Activated CD8-positive, alpha-beta memory T cell treated with anti-CD3 and anti-CD28 coated beads for 36 hours (primary cell): ENCODE measurements around the gene PCDHB5. TPM values are rescaled to one million over a fixed set of nuclear protein-coding genes. Genes with fewer than 3 reads are reported as not detected.
"Not testable (repeated sequence)": the region's sequence is repeated elsewhere in the genome, so short reads cannot be mapped to it uniquely, and the experiment has no call there.

Source experiments
- CTCF ChIA-PET: fragments of 350-600 bp; sonication (Branson Sonifier 250); formaldehyde crosslinking; loops from one replicate; lab custom pipeline; 2021; ENCODE audit warnings: antibody characterized with exemption; lab: Charles Lee
- POLR2A ChIA-PET: fragments of 350-600 bp; sonication (Branson Sonifier 250); formaldehyde crosslinking; loops from one replicate; lab custom pipeline; 2021; ENCODE audit warnings: antibody characterized with exemption; lab: Charles Lee
- total RNA-seq, 2 experiments: library from RNA; stranded (reverse); gene quantifications; one replicate each; pipeline ENCODE4 v1.2.3, GENCODE V29; 2021

Gene PCDHB5
- not detected for total RNA-seq

DNA sequence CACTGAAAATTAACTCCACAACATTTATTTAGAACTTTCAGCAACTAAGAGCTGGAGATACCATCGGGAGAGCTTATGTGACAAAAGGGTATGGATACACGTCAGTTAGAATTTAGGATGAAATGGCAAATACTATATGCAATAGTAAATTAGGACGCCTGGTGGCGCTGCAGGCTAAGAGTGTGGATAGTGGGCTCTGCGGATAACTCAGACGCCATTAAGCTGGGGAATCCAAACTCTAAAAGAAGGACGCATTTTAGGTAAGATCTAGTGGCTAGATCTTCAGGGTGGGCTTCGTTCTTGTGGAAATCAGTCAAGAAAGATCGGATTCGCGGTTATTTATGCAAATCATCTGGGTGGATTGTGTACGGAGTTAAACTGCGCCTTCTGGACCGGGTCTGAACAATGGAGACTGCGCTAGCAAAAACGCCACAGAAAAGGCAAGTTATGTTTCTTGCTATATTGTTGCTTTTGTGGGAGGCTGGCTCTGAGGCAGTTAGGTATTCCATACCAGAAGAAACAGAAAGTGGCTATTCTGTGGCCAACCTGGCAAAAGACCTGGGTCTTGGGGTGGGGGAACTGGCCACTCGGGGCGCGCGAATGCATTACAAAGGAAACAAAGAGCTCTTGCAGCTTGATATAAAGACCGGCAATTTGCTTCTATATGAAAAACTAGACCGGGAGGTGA lies at the start of gene PCDHB5:
PCDHB5 (plus strand) TSS at position 177 of the 688 bp plus-strand sequence; CDS start at position 406, 229 bp downstream.
- POLR2A ChIA-PET: no interaction called here

DNA sequence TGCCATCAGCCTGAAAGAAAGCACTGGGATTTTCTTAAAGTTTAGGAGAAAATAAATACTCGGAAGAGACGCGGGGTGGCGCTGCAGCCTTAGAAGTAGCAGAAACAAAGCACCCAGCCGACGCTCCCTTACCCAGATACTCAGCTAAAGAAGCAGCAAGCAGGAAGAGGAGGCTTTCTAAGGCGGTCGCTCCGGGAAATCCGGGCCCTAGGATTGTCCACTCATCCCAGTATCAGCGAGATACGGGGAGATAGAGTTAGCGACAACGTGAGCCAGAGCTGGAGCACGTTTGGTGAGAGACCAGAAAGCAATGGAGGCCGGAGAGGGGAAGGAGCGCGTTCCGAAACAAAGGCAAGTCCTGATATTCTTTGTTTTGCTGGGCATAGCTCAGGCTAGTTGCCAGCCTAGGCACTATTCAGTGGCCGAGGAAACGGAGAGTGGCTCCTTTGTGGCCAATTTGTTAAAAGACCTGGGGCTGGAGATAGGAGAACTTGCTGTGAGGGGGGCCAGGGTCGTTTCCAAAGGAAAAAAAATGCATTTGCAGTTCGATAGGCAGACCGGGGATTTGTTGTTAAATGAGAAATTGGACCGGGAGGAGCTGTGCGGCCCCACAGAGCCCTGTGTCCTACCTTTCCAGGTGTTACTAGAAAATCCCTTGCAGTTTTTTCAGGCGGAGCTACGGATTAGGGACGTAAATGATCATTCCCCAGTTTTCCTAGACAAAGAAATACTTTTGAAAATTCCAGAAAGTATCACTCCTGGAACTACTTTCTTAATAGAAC lies 40.3 kb upstream of the PCDHB5 start, which contains the start of gene PCDHB2:
PCDHB2 (plus strand) TSS at position 135 of the 782 bp plus-strand sequence; CDS start at position 311, 176 bp downstream.
- CTCF ChIA-PET: no interaction called here
- POLR2A ChIA-PET: no interaction called here

More for the DNA sequence above, at the start of gene PCDHB5:
- CTCF ChIA-PET: no interaction called here

DNA sequence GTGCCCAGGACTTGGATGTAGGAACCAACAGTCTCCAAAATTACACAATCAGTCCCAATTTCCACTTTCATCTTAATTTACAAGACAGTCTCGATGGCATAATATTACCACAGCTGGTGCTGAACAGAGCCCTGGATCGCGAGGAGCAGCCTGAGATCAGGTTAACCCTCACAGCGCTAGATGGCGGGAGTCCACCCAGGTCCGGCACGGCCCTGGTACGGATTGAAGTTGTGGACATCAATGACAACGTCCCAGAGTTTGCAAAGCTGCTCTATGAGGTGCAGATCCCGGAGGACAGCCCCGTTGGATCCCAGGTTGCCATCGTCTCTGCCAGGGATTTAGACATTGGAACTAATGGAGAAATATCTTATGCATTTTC lies 39.8 kb upstream of the PCDHB5 start:
- ChIA-PET POLR2A (no interaction called here), CTCF (no interaction called here)

DNA sequence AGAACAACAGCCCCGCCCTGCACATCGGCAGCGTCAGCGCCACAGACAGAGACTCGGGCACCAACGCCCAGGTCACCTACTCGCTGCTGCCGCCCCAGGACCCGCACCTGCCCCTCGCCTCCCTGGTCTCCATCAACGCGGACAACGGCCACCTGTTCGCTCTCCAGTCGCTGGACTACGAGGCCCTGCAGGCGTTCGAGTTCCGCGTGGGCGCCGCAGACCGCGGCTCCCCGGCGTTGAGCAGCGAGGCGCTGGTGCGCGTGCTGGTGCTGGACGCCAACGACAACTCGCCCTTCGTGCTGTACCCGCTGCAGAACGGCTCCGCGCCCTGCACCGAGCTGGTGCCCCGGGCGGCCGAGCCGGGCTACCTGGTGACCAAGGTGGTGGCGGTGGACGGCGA lies 38.8 kb upstream of the PCDHB5 start:
- CTCF ChIA-PET, POLR2A ChIA-PET: not testable (repeated sequence)

DNA sequence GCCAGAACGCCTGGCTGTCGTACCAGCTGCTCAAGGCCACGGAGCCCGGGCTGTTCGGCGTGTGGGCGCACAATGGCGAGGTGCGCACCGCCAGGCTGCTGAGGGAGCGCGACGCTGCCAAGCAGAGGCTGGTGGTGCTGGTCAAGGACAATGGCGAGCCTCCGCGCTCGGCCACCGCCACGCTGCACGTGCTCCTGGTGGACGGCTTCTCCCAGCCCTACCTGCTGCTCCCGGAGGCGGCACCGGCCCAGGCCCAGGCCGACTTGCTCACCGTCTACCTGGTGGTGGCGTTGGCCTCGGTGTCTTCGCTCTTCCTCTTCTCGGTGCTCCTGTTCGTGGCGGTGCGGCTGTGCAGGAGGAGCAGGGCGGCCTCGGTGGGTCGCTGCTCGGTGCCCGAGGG lies 38.4 kb upstream of the PCDHB5 start:
- CTCF ChIA-PET, POLR2A ChIA-PET: not testable (repeated sequence)

DNA sequence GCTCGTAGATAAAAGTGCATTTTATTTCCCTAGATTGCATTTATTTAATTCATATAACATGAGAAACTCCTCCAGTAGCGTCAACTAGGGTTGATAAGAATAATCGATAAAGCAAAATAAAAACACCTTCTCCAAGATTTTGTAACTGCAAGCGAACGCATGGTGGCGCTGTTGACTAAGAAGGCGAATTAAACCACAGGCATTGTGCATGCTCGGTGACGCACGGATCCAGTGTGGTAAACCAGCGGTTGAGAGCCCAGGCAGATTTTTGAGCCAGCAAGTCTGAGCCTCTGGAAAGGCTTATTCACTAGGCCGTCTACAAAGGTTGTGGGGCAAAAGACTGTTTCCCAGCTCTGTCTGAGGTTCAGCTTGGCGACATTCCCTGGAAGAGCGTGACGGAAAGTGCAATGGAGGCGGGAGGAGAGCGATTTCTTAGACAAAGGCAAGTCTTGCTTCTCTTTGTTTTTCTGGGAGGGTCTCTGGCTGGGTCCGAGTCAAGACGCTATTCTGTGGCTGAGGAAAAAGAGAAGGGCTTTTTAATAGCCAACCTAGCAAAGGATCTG lies 34.7 kb upstream of the PCDHB5 start, which contains the start of gene PCDHB3:
PCDHB3 (plus strand) TSS at position 231 of the 563 bp plus-strand sequence; CDS start at position 408, 177 bp downstream.
- ChIA-PET POLR2A (no interaction called here), CTCF (no interaction called here)

DNA sequence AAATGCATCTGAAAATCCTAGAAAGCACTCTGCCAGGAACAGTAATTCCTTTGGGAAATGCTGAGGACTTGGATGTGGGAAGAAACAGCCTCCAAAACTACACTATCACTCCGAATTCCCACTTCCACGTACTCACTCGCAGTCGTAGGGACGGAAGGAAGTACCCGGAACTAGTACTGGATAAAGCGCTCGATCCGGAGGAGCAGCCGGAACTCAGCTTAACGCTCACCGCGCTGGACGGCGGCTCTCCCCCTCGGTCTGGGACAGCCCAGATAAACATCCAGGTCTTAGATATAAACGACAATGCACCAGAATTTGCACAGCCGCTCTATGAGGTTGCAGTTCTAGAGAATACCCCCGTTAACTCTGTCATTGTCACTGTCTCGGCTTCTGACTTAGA lies 33.9 kb upstream of the PCDHB5 start:
- POLR2A ChIA-PET: no interaction called here
- CTCF ChIA-PET: no interaction called here

DNA sequence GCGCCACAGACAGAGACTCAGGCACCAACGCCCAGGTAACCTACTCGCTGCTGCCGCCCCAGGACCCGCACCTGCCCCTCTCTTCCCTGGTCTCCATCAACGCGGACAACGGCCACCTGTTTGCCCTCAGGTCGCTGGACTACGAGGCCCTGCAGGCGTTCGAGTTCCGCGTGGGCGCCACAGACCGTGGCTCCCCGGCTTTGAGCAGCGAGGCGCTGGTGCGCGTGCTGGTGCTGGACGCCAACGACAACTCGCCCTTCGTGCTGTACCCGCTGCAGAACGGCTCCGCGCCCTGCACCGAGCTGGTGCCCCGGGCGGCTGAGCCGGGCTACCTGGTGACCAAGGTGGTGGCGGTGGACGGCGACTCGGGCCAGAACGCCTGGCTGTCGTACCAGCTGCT lies 32.9 kb upstream of the PCDHB5 start:
- POLR2A ChIA-PET, CTCF ChIA-PET: not testable (repeated sequence)

DNA sequence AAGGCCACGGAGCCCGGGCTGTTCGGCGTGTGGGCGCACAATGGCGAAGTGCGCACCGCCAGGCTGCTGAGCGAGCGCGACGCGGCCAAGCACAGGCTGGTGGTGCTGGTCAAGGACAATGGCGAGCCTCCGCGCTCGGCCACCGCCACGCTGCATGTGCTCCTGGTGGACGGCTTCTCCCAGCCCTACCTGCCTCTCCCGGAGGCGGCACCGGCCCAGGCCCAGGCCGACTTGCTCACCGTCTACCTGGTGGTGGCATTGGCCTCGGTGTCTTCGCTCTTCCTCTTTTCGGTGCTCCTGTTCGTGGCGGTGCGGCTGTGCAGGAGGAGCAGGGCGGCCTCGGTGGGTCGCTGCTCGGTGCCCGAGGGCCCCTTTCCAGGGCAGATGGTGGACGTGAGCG lies 32.5 kb upstream of the PCDHB5 start:
- POLR2A ChIA-PET, CTCF ChIA-PET: not testable (repeated sequence)

DNA sequence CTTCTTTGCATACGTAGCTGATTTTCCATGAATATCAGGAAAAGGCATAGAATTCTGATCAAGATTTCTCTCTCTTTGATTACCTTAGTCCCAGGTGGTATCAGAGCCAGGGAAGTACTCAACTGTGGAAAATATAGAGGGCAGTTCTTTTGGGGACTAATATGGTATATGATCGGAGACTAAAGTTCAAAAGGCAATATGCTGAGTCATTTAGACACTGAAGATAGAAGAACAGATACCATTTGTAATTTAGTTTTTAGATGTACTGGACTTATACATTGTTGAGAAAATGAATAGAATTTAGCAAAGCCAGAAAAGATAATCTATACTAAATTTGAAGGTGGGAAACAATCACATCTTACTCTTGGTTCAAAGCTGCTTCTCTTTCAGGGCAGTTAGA lies 29.7 kb upstream of the PCDHB5 start:
- CTCF ChIA-PET: no interaction called here
- POLR2A ChIA-PET: no interaction called here

DNA sequence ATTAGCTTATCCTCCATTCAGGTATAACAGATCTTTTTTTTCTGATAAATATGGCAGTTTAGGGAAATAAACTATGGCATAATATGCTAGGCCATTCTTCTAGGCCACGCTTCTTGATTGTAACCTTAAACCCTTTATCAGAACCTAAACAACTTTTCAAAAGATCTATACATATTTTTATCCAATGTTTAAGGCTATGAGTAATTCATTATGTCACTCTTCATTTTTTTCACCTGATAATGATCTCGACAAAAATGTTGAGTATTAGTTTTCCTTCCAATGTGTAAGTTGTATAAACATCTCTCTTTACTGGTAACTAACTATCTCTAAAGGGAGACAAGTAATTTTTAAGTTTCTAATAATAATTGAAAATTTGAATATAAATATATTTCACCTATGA lies 15.8 kb upstream of the PCDHB5 start:
- CTCF ChIA-PET: no interaction called here
- POLR2A ChIA-PET: no interaction called here

DNA sequence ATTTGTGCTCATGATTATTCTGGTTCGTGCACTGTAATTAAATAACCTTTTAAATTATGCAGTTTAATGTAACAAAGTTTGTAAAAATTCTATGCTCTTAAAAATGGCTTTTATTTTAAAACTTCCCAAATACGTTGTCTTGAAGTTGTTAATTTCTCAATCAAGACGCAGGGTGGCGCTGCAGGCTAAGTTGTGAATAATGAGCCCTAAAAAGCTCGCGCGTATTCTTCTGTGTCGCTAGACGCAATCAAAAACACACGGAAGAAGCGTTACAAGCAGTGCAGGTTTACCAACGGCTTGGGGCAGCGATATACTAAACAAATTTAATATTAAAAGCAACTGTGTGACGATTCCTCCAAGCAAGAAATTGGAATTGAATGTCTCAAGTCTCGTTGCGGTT lies 13.4 kb upstream of the PCDHB5 start, which contains the start of gene PCDHB4:
PCDHB4 (plus strand) TSS at position 256 of the 400 bp plus-strand sequence. CDS start 181 bp downstream, outside the sequence.
- ChIA-PET CTCF (no interaction called here), POLR2A (no interaction called here)

DNA sequence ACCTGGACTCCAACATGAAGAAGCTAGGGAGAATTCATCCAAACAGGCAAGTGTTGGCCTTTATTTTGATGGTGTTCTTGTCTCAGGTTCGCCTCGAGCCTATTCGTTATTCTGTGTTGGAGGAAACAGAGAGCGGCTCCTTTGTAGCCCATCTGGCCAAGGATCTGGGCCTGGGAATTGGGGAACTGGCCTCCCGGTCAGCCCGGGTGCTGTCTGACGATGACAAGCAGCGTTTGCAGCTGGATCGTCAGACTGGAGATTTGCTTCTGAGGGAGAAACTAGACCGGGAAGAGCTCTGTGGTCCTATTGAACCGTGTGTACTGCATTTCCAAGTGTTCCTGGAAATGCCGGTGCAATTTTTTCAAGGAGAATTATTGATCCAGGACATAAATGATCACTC lies 13.0 kb upstream of the PCDHB5 start:
- ChIA-PET POLR2A (no interaction called here), CTCF (no interaction called here)

DNA sequence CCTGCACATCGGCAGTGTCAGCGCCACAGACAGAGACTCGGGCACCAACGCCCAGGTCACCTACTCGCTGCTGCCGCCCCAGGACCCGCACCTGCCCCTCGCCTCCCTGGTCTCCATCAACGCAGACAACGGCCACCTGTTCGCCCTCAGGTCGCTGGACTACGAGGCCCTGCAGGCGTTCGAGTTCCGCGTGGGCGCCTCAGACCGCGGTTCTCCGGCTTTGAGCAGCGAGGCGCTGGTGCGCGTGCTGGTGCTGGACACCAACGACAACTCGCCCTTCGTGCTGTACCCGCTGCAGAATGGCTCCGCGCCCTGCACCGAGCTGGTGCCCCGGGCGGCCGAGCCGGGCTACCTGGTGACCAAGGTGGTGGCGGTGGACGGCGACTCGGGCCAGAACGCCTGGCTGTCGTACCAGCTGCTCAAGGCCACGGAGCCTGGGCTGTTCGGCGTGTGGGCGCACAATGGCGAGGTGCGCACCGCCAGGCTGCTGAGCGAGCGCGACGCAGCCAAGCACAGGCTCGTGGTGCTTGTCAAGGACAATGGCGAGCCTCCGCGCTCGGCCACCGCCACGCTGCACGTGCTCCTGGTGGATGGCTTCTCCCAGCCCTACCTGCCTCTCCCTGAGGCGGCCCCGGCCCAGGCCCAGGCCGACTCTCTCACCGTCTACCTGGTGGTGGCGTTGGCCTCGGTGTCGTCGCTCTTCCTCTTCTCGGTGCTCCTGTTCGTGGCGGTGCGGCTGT lies 11.4 kb upstream of the PCDHB5 start:
- CTCF ChIA-PET, POLR2A ChIA-PET: not testable (repeated sequence)

DNA sequence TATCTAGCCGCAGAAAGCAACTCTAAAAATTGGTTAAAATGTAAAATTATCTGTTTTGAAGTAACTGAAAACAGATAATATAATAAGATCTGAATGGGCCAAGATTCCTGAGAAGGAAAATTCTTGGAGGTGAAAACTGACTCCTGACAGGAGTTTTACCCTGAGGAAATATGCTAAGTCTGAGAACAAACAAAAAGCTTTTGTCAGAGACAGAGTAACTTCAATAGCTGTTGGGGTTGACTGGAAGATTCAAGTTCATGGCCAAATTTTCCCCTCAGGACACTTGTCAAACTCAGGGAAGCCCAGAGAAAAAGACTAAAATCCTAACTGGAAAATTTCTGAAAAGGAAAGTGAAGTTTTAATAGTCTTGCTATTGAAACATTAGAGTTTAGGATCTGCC lies 7.7 kb upstream of the PCDHB5 start:
- POLR2A ChIA-PET: no interaction called here
- CTCF ChIA-PET: no interaction called here

DNA sequence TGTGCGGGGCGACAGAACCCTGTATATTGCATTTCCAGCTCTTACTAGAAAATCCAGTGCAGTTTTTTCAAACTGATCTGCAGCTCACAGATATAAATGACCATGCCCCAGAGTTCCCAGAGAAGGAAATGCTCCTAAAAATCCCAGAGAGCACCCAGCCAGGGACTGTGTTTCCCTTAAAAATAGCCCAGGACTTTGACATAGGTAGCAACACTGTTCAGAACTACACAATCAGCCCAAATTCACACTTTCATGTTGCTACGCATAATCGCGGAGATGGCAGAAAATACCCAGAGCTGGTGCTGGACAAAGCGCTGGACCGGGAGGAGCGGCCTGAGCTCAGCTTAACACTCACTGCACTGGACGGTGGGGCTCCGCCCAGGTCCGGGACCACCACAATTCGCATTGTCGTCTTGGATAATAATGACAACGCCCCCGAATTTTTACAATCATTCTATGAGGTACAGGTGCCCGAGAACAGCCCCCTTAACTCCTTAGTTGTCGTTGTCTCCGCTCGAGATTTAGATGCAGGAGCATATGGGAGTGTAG lies 786 bp downstream of the PCDHB5 start:
- POLR2A ChIA-PET: no interaction called here
- CTCF ChIA-PET: no interaction called here

DNA sequence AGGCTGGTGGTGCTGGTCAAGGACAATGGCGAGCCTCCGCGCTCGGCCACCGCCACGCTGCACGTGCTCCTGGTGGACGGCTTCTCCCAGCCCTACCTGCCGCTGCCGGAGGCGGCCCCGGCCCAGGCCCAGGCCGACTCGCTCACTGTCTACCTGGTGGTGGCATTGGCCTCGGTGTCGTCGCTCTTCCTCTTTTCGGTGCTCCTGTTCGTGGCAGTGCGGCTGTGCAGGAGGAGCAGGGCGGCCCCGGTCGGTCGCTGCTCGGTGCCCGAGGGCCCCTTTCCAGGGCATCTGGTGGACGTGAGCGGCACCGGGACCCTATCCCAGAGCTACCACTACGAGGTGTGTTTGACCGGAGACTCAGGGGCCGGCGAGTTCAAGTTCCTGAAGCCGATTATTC lies 2.3 kb downstream of the PCDHB5 start:
- CTCF ChIA-PET, POLR2A ChIA-PET: not testable (repeated sequence)

DNA sequence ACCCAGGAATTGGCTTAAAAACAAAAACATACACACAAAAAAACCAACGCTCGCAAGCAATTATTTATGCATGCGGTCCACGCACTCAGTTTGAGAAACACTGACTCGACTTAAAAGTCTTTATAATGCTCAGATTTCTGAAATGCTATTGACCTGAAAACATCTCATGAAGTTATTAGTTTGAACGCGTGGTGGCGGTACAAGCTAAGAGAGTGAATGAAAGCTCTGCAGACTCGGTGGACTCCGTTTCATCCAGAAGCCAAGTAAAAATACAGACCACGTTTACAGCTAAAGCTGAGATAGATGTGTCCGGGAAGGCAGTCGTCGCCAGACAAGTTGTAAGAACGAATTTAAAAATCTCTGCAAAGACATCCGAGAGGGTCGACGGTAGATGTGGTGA lies 14.8 kb downstream of the PCDHB5 start, which contains the start of gene PCDHB6:
PCDHB6 (plus strand) TSS at position 246 of the 400 bp plus-strand sequence. CDS start 201 bp downstream, outside the sequence.
- ChIA-PET POLR2A (no interaction called here), CTCF (no interaction called here)

DNA sequence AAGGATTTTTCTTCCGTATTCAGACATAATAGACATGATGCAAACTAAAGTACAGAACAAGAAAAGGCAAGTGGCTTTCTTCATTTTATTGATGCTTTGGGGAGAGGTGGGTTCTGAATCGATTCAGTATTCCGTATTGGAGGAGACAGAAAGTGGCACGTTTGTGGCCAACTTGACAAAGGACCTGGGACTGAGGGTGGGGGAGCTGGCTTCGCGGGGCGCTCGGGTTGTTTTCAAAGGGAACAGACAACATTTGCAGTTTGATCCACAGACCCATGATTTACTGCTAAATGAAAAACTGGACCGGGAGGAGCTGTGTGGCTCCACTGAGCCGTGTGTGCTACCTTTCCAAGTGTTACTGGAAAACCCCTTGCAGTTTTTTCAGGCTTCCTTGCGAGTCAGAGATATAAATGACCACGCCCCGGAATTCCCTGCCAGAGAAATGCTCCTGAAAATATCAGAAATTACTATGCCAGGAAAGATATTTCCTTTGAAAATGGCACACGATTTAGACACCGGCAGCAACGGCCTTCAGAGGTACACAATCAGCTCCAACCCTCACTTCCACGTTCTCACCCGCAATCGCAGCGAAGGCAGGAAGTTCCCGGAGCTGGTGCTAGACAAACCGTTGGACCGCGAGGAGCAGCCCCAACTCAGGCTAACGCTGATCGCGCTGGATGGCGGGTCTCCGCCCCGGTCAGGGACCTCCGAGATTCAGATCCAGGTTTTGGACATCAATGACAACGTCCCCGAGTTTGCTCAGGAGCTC lies 15.4 kb downstream of the PCDHB5 start:
- ChIA-PET POLR2A (no interaction called here), CTCF (no interaction called here)
